Osteoblast (primary cell): ENCODE results near the gene B3GALT6. TPM values are rescaled to one million over a fixed set of nuclear protein-coding genes. Genes with fewer than 3 reads are reported as not detected.

Source experiments
- DNase-seq: peaks from one replicate; pipeline ENCODE4 v3.0.0; 2011; ENCODE audit warnings: low spot score, mixed read lengths; ENCODE audit not compliant: insufficient read length; ENCODE audit errors: missing footprints
- H2AFZ ChIP-seq: 2 replicates; pipeline ENCODE4 v1.6.0; 2011; ENCODE audit warnings: mild to moderate bottlenecking, low read length
- H3K27ac ChIP-seq: 2 replicates; pipeline ENCODE4 v1.5.1; 2011; ENCODE audit warnings: mild to moderate bottlenecking, low read depth, low read length, moderate library complexity
- H3K27me3 ChIP-seq: 2 replicates; pipeline ENCODE4 v1.6.0; 2012; ENCODE audit warnings: mild to moderate bottlenecking, control low read depth, inconsistent platforms, low read length, moderate library complexity; ENCODE audit not compliant: insufficient read depth
- H3K36me3 ChIP-seq: 2 replicates; pipeline ENCODE4 v1.5.1; 2011; ENCODE audit warnings: mild to moderate bottlenecking, low read length, control low read depth, moderate library complexity; ENCODE audit not compliant: insufficient read depth
- H3K4me1 ChIP-seq: 2 replicates; pipeline ENCODE4 v1.5.1; 2011; ENCODE audit warnings: mild to moderate bottlenecking, low read length, control low read depth, moderate library complexity; ENCODE audit not compliant: insufficient read depth
- H3K4me2 ChIP-seq: 2 replicates; pipeline ENCODE4 v1.6.0; 2011; ENCODE audit warnings: mild to moderate bottlenecking, low read length; ENCODE audit not compliant: insufficient read depth
- H3K4me3 ChIP-seq: fragments of 200-600 bp; sonication (generic); 3 replicates; pipeline ENCODE4 v1.5.1; 2012; ENCODE audit warnings: mild to moderate bottlenecking, low read length, inconsistent platforms; ENCODE audit not compliant: insufficient read depth
- H3K79me2 ChIP-seq: 2 replicates; pipeline ENCODE4 v1.6.0; 2012; ENCODE audit warnings: mild to moderate bottlenecking, low read length, control low read depth, inconsistent platforms; ENCODE audit not compliant: insufficient read depth
- H3K9me3 ChIP-seq: 2 replicates; pipeline ENCODE4 v1.5.1; 2011; ENCODE audit warnings: low read depth, low read length, control low read depth
- H4K20me1 ChIP-seq: 2 replicates; pipeline ENCODE4 v1.6.0; 2012; ENCODE audit warnings: mild to moderate bottlenecking, low read length, control low read depth; ENCODE audit not compliant: insufficient read depth
- total RNA-seq: library from RNA; depleted of rRNA; stranded (reverse); fragments of >200 nt; gene quantifications from 2 replicates; pipeline ENCODE4 v1.2.3, GENCODE V29; 2012
- TF ChIP-seq, protein P1 (sequence below): IDR thresholded peaks from 2 replicates; pipeline ENCODE4 v1.5.1; 2011; ENCODE audit warnings: mild to moderate bottlenecking, low read depth, low read length, moderate library complexity; ENCODE audit errors: extremely low read depth

B3GALT6 gene
- total RNA-seq, 1 donor: 29.7 TPM

DNA sequence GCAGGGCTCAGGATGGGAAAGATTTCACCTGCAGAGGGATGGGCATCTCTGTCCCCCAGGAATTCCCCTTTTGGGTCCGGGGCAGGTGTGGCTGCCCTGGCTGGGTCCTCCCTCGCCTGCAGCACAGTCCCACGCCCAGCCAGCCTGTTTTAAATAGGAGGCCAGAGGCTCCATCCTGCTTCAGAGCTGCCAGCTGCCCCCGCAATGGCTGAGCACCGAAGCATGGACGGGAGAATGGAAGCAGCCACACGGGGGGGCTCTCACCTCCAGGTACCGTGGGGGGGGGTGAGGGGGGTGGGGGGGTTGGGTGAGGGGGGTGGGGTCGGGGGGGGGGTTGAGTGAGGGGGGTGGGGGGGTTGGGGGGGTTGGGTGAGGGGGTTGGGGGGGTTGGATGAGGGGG, 51.8 kb downstream of the B3GALT6 start:
- no peaks in the 10 kb centered on the region for H3K9me3 ChIP-seq
- TF ChIP-seq, protein P1, sequence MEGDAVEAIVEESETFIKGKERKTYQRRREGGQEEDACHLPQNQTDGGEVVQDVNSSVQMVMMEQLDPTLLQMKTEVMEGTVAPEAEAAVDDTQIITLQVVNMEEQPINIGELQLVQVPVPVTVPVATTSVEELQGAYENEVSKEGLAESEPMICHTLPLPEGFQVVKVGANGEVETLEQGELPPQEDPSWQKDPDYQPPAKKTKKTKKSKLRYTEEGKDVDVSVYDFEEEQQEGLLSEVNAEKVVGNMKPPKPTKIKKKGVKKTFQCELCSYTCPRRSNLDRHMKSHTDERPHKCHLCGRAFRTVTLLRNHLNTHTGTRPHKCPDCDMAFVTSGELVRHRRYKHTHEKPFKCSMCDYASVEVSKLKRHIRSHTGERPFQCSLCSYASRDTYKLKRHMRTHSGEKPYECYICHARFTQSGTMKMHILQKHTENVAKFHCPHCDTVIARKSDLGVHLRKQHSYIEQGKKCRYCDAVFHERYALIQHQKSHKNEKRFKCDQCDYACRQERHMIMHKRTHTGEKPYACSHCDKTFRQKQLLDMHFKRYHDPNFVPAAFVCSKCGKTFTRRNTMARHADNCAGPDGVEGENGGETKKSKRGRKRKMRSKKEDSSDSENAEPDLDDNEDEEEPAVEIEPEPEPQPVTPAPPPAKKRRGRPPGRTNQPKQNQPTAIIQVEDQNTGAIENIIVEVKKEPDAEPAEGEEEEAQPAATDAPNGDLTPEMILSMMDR: no peak
- H3K27ac ChIP-seq: no peak overlapping the region
- H3K4me3 ChIP-seq: no peak overlapping the region
- no peak overlapping the region for H2AFZ ChIP-seq
- H3K36me3 ChIP-seq: no peaks in the 10 kb centered on the region
- H3K4me1 ChIP-seq: no peaks in the 10 kb centered on the region
- no peaks in the 10 kb centered on the region for H3K79me2 ChIP-seq
- no peaks in the 10 kb centered on the region for H4K20me1 ChIP-seq
- H3K4me2 ChIP-seq: no peak overlapping the region
- H3K27me3 ChIP-seq: no peaks in the 10 kb centered on the region
- peak; percentile 94 for DNase-seq

Other genes starting within 250 kb of the B3GALT6 start
- 0.29 and 0.72 TPM in 2 replicates for gene HES4, start 232.1 kb upstream of the B3GALT6 start, total RNA-seq
- gene ISG15, start 218.7 kb upstream of the B3GALT6 start, total RNA-seq: 55.4 and 90.5 TPM in 2 replicates
- 14.7 and 30.0 TPM in 2 replicates for gene AGRN, start 212.1 kb upstream of the B3GALT6 start, total RNA-seq
- not detected in 2 replicates for gene RNF223, start 157.9 kb upstream of the B3GALT6 start, total RNA-seq
- gene C1orf159, start 116.1 kb upstream of the B3GALT6 start, total RNA-seq: 5.4 and 8.5 TPM in 2 replicates
- gene TTLL10, start 58.4 kb upstream of the B3GALT6 start, total RNA-seq: not detected in 2 replicates
- 0.29 TPM in 1 of 2 replicates, not detected in the other for gene TNFRSF18, start 25.6 kb upstream of the B3GALT6 start, total RNA-seq
- gene TNFRSF4, start 18.1 kb upstream of the B3GALT6 start, total RNA-seq: under 0.01 TPM in 1 of 2 replicates, not detected in the other
- 136 and 151 TPM in 2 replicates for gene SDF4, start 236 bp upstream of the B3GALT6 start, total RNA-seq
- gene C1QTNF12, start 14.5 kb downstream of the B3GALT6 start, total RNA-seq: 0.36 and 0.59 TPM in 2 replicates
- gene UBE2J2, start 41.6 kb downstream of the B3GALT6 start, total RNA-seq: 31.2 and 32.6 TPM in 2 replicates
- gene SCNN1D, start 48.2 kb downstream of the B3GALT6 start, total RNA-seq: 0.59 and 1.1 TPM in 2 replicates
- 31.2 and 46.7 TPM in 2 replicates for gene ACAP3, start 75.7 kb downstream of the B3GALT6 start, total RNA-seq
- gene PUSL1, start 76.4 kb downstream of the B3GALT6 start, total RNA-seq: 19.4 and 29.3 TPM in 2 replicates
- gene INTS11, start 92.4 kb downstream of the B3GALT6 start, total RNA-seq: 53.3 and 59.7 TPM in 2 replicates
- gene CPTP, start 92.6 kb downstream of the B3GALT6 start, total RNA-seq: 12.7 and 13.8 TPM in 2 replicates
- under 0.01 TPM in 2 replicates for gene TAS1R3, start 99.0 kb downstream of the B3GALT6 start, total RNA-seq
- gene DVL1, start 117.2 kb downstream of the B3GALT6 start, total RNA-seq: 73.5 and 81.9 TPM in 2 replicates
- 689 and 735 TPM in 2 replicates for gene MXRA8, start 126.3 kb downstream of the B3GALT6 start, total RNA-seq
- gene AURKAIP1, start 143.0 kb downstream of the B3GALT6 start, total RNA-seq: 64.8 and 74.6 TPM in 2 replicates
- 138 and 139 TPM in 2 replicates for gene CCNL2, start 167.1 kb downstream of the B3GALT6 start, total RNA-seq
- gene MRPL20, start 175.1 kb downstream of the B3GALT6 start, total RNA-seq: 53.9 and 58.9 TPM in 2 replicates
- 1.2 and 1.8 TPM in 2 replicates for gene ANKRD65, start 189.0 kb downstream of the B3GALT6 start, total RNA-seq
- 2.4 and 4.3 TPM in 2 replicates for gene VWA1, start 203.5 kb downstream of the B3GALT6 start, total RNA-seq
- under 0.01 and 0.59 TPM in 2 replicates for gene ATAD3C, start 217.5 kb downstream of the B3GALT6 start, total RNA-seq
- 10.6 and 14.5 TPM in 2 replicates for gene ATAD3B, start 239.5 kb downstream of the B3GALT6 start, total RNA-seq